SH-SY5Y (cell line): Measurements from ENCODE around the gene TGFBR3.

Experiments used
- GATA2 ChIP-seq: IDR thresholded peaks from 2 replicates; pipeline ENCODE4 v1.6.1; 2011; ENCODE audit warnings: mild to moderate bottlenecking, low read depth, low read length
- GATA3 ChIP-seq: IDR thresholded peaks from 2 replicates; pipeline ENCODE4 v1.6.1; 2011; ENCODE audit warnings: low read depth, mild to moderate bottlenecking, low read length, moderate library complexity

DNA sequence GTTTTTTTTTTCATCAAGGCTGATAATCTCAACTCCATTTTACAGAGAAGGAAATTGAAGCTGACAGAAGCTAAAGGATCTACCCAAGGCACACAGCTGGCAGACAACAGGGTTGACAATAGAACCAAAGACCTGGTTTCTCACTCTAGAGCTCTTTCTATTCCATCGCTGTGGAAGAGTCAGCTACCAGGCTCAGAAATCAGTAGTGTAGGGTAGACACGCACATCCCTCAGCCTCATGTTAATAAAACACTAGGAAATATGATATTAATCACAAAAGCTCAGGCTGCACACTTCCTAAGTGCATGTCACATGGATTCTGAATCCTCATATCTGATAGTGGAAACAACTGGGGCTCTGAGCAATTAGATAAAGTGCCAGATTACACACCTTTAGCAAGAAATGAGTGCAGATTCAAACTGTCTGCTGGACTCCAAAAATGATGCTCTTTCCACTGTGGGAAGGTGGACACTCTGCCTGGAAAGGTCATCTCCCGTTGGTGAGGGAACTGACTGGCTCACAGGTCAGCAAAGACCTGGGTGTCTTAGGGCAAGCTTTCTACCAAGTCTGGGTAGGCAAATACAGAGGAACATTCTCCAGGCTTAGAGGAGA is 139.1 kb downstream of the TGFBR3 start:
- TF ChIP-seq GATA3 (no peak), GATA2 (no peak)
